ENCODE data around the gene UBE4B.
A peak's percentile ranks its signal among the peaks of the same experiment; 100 is the strongest.
"Not testable (repeated sequence)": the region's sequence is repeated elsewhere in the genome, so short reads cannot be mapped to it uniquely, and the experiment has no call there.

Gene UBE4B

GRCh38 chr1:10032590-10033358 lies at the start of gene UBE4B:
Gene UBE4B (plus strand): TSS chr1:10032958. CDS start chr1:10033671, 713 bp downstream.
- DNase-seq (ENCODE audit: low read depth in 2 of 2, low spot score in 1 of 2): peak; percentile 92 to 96

- DNase-seq (ENCODE audit: low read depth in 2 of 2, low spot score in 1 of 2): no peak
These were observed 48.5 kb upstream of the UBE4B start for GRCh38 chr1:9984253-9984652.

- DNase-seq (ENCODE audit: low read depth in 2 of 2, low spot score in 1 of 2): no peak
These were observed 47.8 kb upstream of the UBE4B start for GRCh38 chr1:9985001-9985400.

GRCh38 chr1:9989773-9990172 lies 43.0 kb upstream of the UBE4B start:
- no peak for DNase-seq (ENCODE audit: low read depth in 2 of 2, low spot score in 1 of 2)

GRCh38 chr1:9990944-9991343 lies 41.8 kb upstream of the UBE4B start:
- DNase-seq (ENCODE audit: low read depth in 2 of 2, low spot score in 1 of 2): no peak

- no peak for DNase-seq (ENCODE audit: low read depth in 2 of 2, low spot score in 1 of 2)
These were observed 39.8 kb upstream of the UBE4B start for GRCh38 chr1:9992910-9993309.

- no peak for DNase-seq (ENCODE audit: low read depth in 2 of 2, low spot score in 1 of 2)
These were observed 39.1 kb upstream of the UBE4B start for GRCh38 chr1:9993561-9994075.

GRCh38 chr1:9996624-9997582 lies 35.9 kb upstream of the UBE4B start, which contains the start of gene RBP7:
Gene RBP7 (plus strand): TSS chr1:9997228. CDS start chr1:9997259, 31 bp downstream.
- no peak for DNase-seq (ENCODE audit: low read depth in 2 of 2, low spot score in 1 of 2)

GRCh38 chr1:10001016-10001665 lies 31.6 kb upstream of the UBE4B start:
- no peak for DNase-seq (ENCODE audit: low read depth in 2 of 2, low spot score in 1 of 2)

GRCh38 chr1:10005248-10005647 lies 27.5 kb upstream of the UBE4B start:
- DNase-seq (ENCODE audit: low read depth in 2 of 2, low spot score in 1 of 2): not testable (repeated sequence)

- no peak for DNase-seq (ENCODE audit: low read depth in 2 of 2, low spot score in 1 of 2)
These were observed 25.6 kb upstream of the UBE4B start for GRCh38 chr1:10007169-10007568.

- DNase-seq (ENCODE audit: low read depth in 2 of 2, low spot score in 1 of 2): no peak
These were observed 18.7 kb upstream of the UBE4B start for GRCh38 chr1:10014016-10014415.

GRCh38 chr1:10019561-10019960 lies 13.2 kb upstream of the UBE4B start:
- DNase-seq (ENCODE audit: low read depth in 2 of 2, low spot score in 1 of 2): no peak

- DNase-seq (ENCODE audit: low read depth in 2 of 2, low spot score in 1 of 2): no peak
These were observed 12.7 kb upstream of the UBE4B start for GRCh38 chr1:10020086-10020485.

GRCh38 chr1:10020678-10021077 lies 12.1 kb upstream of the UBE4B start:
- DNase-seq (ENCODE audit: low read depth in 2 of 2, low spot score in 1 of 2): not testable (repeated sequence)

GRCh38 chr1:10021992-10022391 lies 10.8 kb upstream of the UBE4B start:
- not testable (repeated sequence) for DNase-seq (ENCODE audit: low read depth in 2 of 2, low spot score in 1 of 2)

GRCh38 chr1:10022656-10023055 lies 10.1 kb upstream of the UBE4B start:
- DNase-seq (ENCODE audit: low read depth in 2 of 2, low spot score in 1 of 2): no peak

- DNase-seq (ENCODE audit: low read depth in 2 of 2, low spot score in 1 of 2): no peak
These were observed 7.4 kb upstream of the UBE4B start for GRCh38 chr1:10025354-10025753.

- no peak for DNase-seq (ENCODE audit: low read depth in 2 of 2, low spot score in 1 of 2)
These were observed 5.7 kb upstream of the UBE4B start for GRCh38 chr1:10027027-10027426.

- DNase-seq (ENCODE audit: low read depth in 2 of 2, low spot score in 1 of 2): not testable (repeated sequence)
These were observed 3.7 kb upstream of the UBE4B start for GRCh38 chr1:10028956-10029500.

- DNase-seq (ENCODE audit: low read depth in 2 of 2, low spot score in 1 of 2): no peak
These were observed 1.3 kb upstream of the UBE4B start for GRCh38 chr1:10031461-10031860.
